ENCODE results near the gene TMEM52. TPM values are rescaled to one million over a fixed set of nuclear protein-coding genes. Genes with fewer than 3 reads are reported as not detected.

Gene TMEM52
- total RNA-seq, 1 experiment from 2014 or later, result 6.4 TPM

- Histone ChIP-seq H3K4me3 (ENCODE audit: low read depth, low read length) (no peak overlapping the region), H3K27me3 (replicated peaks; ENCODE audit: control insufficient read depth, insufficient read depth, low read length) (no peaks in the 10 kb centered on the region), H3K4me1 (no peaks in the 10 kb centered on the region), H3K9me3 (no peaks in the 10 kb centered on the region), H3K36me3 (ENCODE audit: control insufficient read depth, insufficient read depth, low read length) (no peaks in the 10 kb centered on the region)
- Mint-ChIP-seq H3K4me1 (ENCODE audit: low read depth, unreplicated experiment) (no peaks in the 10 kb centered on the region), H3K36me3 (ENCODE audit: insufficient read depth, unreplicated experiment) (no peaks in the 10 kb centered on the region), H3K27me3 (ENCODE audit: insufficient read depth, unreplicated experiment) (peaks cover 5% of the 10 kb centered on the region), H3K9me3 (ENCODE audit: unreplicated experiment) (no peaks in the 10 kb centered on the region), H3K4me3 (ENCODE audit: unreplicated experiment) (no peak overlapping the region), H3K27ac (ENCODE audit: unreplicated experiment) (no peak overlapping the region)
- CTCF ChIA-PET, result no interaction called here
- POLR2A ChIA-PET, result no interaction called here
- intact Hi-C loops (cut with micrococcal nuclease; ENCODE audit: unreplicated experiment), result no loop called here
- BruUV-seq (replicated peaks), result no TSS peak
- DNase-seq, result no peak
- TF ChIP-seq CTCF (IDR thresholded peaks at IDR 0.05; ENCODE audit: insufficient read depth in 1 of 2, low read depth in 1 of 2, low read length in 1 of 2, severe bottlenecking in 1 of 2, unreplicated experiment in 1 of 2), result no peak
Observed at GRCh38 chr1:1966071-1966740, 47.1 kb upstream of the TMEM52 start.

- H3K4me3 Mint-ChIP-seq (ENCODE audit: unreplicated experiment), result no peak overlapping the region
- BruUV-seq (replicated peaks), result no TSS peak
- no peak overlapping the region for H3K27ac Mint-ChIP-seq (ENCODE audit: unreplicated experiment)
- Histone ChIP-seq H3K4me1 (no peaks in the 10 kb centered on the region), H3K9me3 (no peaks in the 10 kb centered on the region), H3K4me3 (ENCODE audit: low read depth, low read length) (no peak overlapping the region), H3K27me3 (replicated peaks; ENCODE audit: control insufficient read depth, insufficient read depth, low read length) (no peaks in the 10 kb centered on the region), H3K36me3 (ENCODE audit: control insufficient read depth, insufficient read depth, low read length) (no peaks in the 10 kb centered on the region)
- POLR2A ChIA-PET, result no interaction called here
- no peaks in the 10 kb centered on the region for H3K9me3 Mint-ChIP-seq (ENCODE audit: unreplicated experiment)
- intact Hi-C loops (cut with micrococcal nuclease; ENCODE audit: unreplicated experiment), result no loop called here
- H3K4me1 Mint-ChIP-seq (ENCODE audit: low read depth, unreplicated experiment), result no peaks in the 10 kb centered on the region
- peaks cover 5% of the 10 kb centered on the region for H3K27me3 Mint-ChIP-seq (ENCODE audit: insufficient read depth, unreplicated experiment)
- no peak for DNase-seq
- no peaks in the 10 kb centered on the region for H3K36me3 Mint-ChIP-seq (ENCODE audit: insufficient read depth, unreplicated experiment)
- TF ChIP-seq CTCF (IDR thresholded peaks at IDR 0.05; ENCODE audit: insufficient read depth in 1 of 2, low read depth in 1 of 2, low read length in 1 of 2, severe bottlenecking in 1 of 2, unreplicated experiment in 1 of 2), result no peak
- CTCF ChIA-PET, result no interaction called here
Observed at GRCh38 chr1:1965546-1965945, 46.5 kb upstream of the TMEM52 start.

GRCh38 chr1:1964811-1965210 lies 45.7 kb upstream of the TMEM52 start:
- DNase-seq, result no peak
- H3K27ac Mint-ChIP-seq (ENCODE audit: unreplicated experiment), result no peak overlapping the region
- POLR2A ChIA-PET, result no interaction called here
- intact Hi-C loops (cut with micrococcal nuclease; ENCODE audit: unreplicated experiment), result no loop called here
- H3K4me1 Mint-ChIP-seq (ENCODE audit: low read depth, unreplicated experiment), result no peaks in the 10 kb centered on the region
- H3K36me3 Mint-ChIP-seq (ENCODE audit: insufficient read depth, unreplicated experiment), result no peaks in the 10 kb centered on the region
- TF ChIP-seq CTCF (IDR thresholded peaks at IDR 0.05; ENCODE audit: insufficient read depth in 1 of 2, low read depth in 1 of 2, low read length in 1 of 2, severe bottlenecking in 1 of 2, unreplicated experiment in 1 of 2), result no peak
- BruUV-seq (replicated peaks), result no TSS peak
- Histone ChIP-seq H3K27me3 (replicated peaks; ENCODE audit: control insufficient read depth, insufficient read depth, low read length) (no peaks in the 10 kb centered on the region), H3K36me3 (ENCODE audit: control insufficient read depth, insufficient read depth, low read length) (no peaks in the 10 kb centered on the region), H3K9me3 (no peaks in the 10 kb centered on the region), H3K4me3 (ENCODE audit: low read depth, low read length) (no peak overlapping the region), H3K4me1 (0 out of 2 replicates have a peak, but pooled peaks cover 5% of the 10 kb centered on the region)
- no peak overlapping the region for H3K4me3 Mint-ChIP-seq (ENCODE audit: unreplicated experiment)
- no peaks in the 10 kb centered on the region for H3K9me3 Mint-ChIP-seq (ENCODE audit: unreplicated experiment)
- CTCF ChIA-PET, result no interaction called here
- peaks cover 5% of the 10 kb centered on the region for H3K27me3 Mint-ChIP-seq (ENCODE audit: insufficient read depth, unreplicated experiment)

Measured in Caco-2 (cell line).